RWPE1 (cell line): ENCODE results near the gene FAM107B.

Experiments
- CTCF ChIA-PET: fragments of 350-600 bp; sonication (Branson Sonifier 250); formaldehyde crosslinking; extraction: SDS; loops from one replicate; lab custom pipeline; 2021; lab: Yijun Ruan, JAX
- POLR2A ChIA-PET: fragments of 400-600 bp; formaldehyde crosslinking; extraction: SDS; loops from one replicate; lab custom pipeline; 2020; ENCODE audit warnings: antibody characterized with exemption; ENCODE audit not compliant: low non-redundant PET; lab: Yijun Ruan, JAX
- DNase-seq: peaks from one replicate; pipeline ENCODE4 v3.0.0; 2012; ENCODE audit warnings: low spot score
- H3K27ac ChIP-seq: fragments of 450-650 bp; 2 replicates; pipeline ENCODE4 v1.5.1; 2017
- CTCF ChIP-seq: fragments of 450-650 bp; conservative IDR thresholded peaks from 2 replicates; pipeline ENCODE4 v1.5.1; 2017; ENCODE audit warnings: low read depth, mild to moderate bottlenecking

The FAM107B gene

GRCh38 chr10:14616955-14617730, 157.6 kb downstream of the FAM107B start:
- TF ChIP-seq CTCF: no peak
- CTCF ChIA-PET: no interaction called here
- H3K27ac ChIP-seq: no peak overlapping the region
- no peak for DNase-seq
- POLR2A ChIA-PET: no interaction called here

- no peak overlapping the region for H3K27ac ChIP-seq
Measured at GRCh38 chr10:14616465-14616864, 158.2 kb downstream of the FAM107B start.

GRCh38 chr10:14613588-14613920, 161.1 kb downstream of the FAM107B start:
- H3K27ac ChIP-seq: no peak overlapping the region
- ChIA-PET POLR2A (no interaction called here), CTCF (no interaction called here)
- no peak for DNase-seq
- TF ChIP-seq CTCF: no peak

More at GRCh38 chr10:14616465-14616864, 158.2 kb downstream of the FAM107B start:
- TF ChIP-seq CTCF: no peak
- ChIA-PET POLR2A (no interaction called here), CTCF (no interaction called here)
- DNase-seq: no peak

GRCh38 chr10:14612873-14613587, 161.7 kb downstream of the FAM107B start:
- POLR2A ChIA-PET: no interaction called here
- H3K27ac ChIP-seq: no peak overlapping the region
- TF ChIP-seq CTCF: no peak
- CTCF ChIA-PET: no interaction called here
- DNase-seq: no peak

GRCh38 chr10:14611968-14612693, 162.6 kb downstream of the FAM107B start:
- DNase-seq: no peak
- CTCF ChIA-PET: no interaction called here
- H3K27ac ChIP-seq: no peak overlapping the region

More at GRCh38 chr10:14611968-14612693, 162.6 kb downstream of the FAM107B start:
- POLR2A ChIA-PET: no interaction called here
- TF ChIP-seq CTCF: no peak
